HCT116 (cell line): ENCODE results near the gene SHC4. TPM values are rescaled to one million over a fixed set of nuclear protein-coding genes. Genes with fewer than 3 reads are reported as not detected.

Source experiments
- ATAC-seq: fragments of 200-7000 bp; cut with Tn5 transposase; 2 replicates; pipeline ENCODE4 v1.9.1; 2020; ENCODE audit warnings: mild to moderate bottlenecking, moderate library complexity
- BruUV-seq: library from RNA; stranded (reverse); fragments of 400-500 nt; replicated peaks from 2 replicates; lab custom pipeline; 2021; lab: Mats Ljungman, UMichigan
- CTCF ChIA-PET: fragments of 300-600 bp; sonication (Branson Sonifier 250); formaldehyde crosslinking; loops from one replicate; lab custom pipeline; 2021; ENCODE audit warnings: antibody characterized with exemption; lab: Charles Lee
- POLR2A ChIA-PET: fragments of 300-600, 350-600 bp; sonication (Branson Sonifier 250); formaldehyde crosslinking; loops from one replicate; lab custom pipeline; 2021; ENCODE audit warnings: antibody characterized with exemption; lab: Charles Lee
- RAD21 ChIA-PET, 2 experiments: fragments of 300-600 bp; sonication (Branson Sonifier 250); formaldehyde crosslinking; loops; one replicate each; lab custom pipeline; 2023; ENCODE audit warnings: low total read pairs in 2 of 2; ENCODE audit not compliant: uncharacterized antibody in 2 of 2, unreplicated experiment in 2 of 2, low non-redundant PET in 1 of 2; lab: Charles Lee
- DNase-seq: peaks from one replicate; pipeline ENCODE4 v3.0.0-alpha.2; 2010; ENCODE audit warnings: low read depth, low spot score
- H2AFZ ChIP-seq: fragments of 200-600 bp; shearing (Covaris generic), sonication (generic); 2 replicates; pipeline ENCODE4 v1.6.1; 2017; ENCODE audit warnings: low read depth, mixed run types, mixed read lengths, antibody characterized with exemption, low read length; ENCODE audit not compliant: poor library complexity, severe bottlenecking
- H3K27ac ChIP-seq: 2 replicates; pipeline ENCODE4 v1.5.1; 2012; ENCODE audit warnings: low read depth, low read length
- H3K27me3 ChIP-seq: fragments of 200-600 bp; sonication (generic); 2 replicates; pipeline ENCODE4 v1.6.1; 2016; ENCODE audit warnings: mixed run types, low read length, mixed read lengths; ENCODE audit not compliant: insufficient read depth
- H3K36me3 ChIP-seq, 2 experiments: fragments of 200-500 bp in 1 of 2; fragments of 200-600 bp in 1 of 2; sonication (Bioruptor generic) in 1 of 2; sonication (generic) in 1 of 2; 2 replicates each; pipeline versions ENCODE4 v1.5.1 to v1.6.1; 2014 to 2016; ENCODE audit warnings: low read length in 2 of 2, inconsistent platforms in 1 of 2, mixed read lengths in 1 of 2, mixed run types in 1 of 2; ENCODE audit not compliant: insufficient read depth in 2 of 2, control insufficient read depth in 1 of 2
- H3K4me1 ChIP-seq, 2 experiments: fragments of 200-600 bp in 1 of 2; sonication (generic) in 1 of 2; 2 replicates each; pipeline versions ENCODE4 v1.5.1 to v1.6.1; 2012 to 2017; ENCODE audit warnings: low read length in 2 of 2, inconsistent platforms in 1 of 2, mild to moderate bottlenecking in 1 of 2, mixed read lengths in 1 of 2, mixed run types in 1 of 2, moderate library complexity in 1 of 2; ENCODE audit not compliant: insufficient read depth in 2 of 2, control insufficient read depth in 1 of 2
- H3K4me2 ChIP-seq: fragments of 200-600 bp; sonication (generic); 2 replicates; pipeline ENCODE4 v1.6.1; 2017; ENCODE audit warnings: mixed run types, low read length, mixed read lengths
- H3K4me3 ChIP-seq, 2 experiments: fragments of 200-600 bp in 1 of 2; sonication (generic) in 1 of 2; replicated peaks in 1 of 2; 2 replicates each; pipeline ENCODE4 v1.5.1; 2011 to 2016; ENCODE audit warnings: low read length in 2 of 2, control low read depth in 1 of 2, low read depth in 1 of 2, mild to moderate bottlenecking in 1 of 2, mixed read lengths in 1 of 2, mixed run types in 1 of 2
- H3K79me2 ChIP-seq: fragments of 200-600 bp; sonication (generic); 2 replicates; pipeline ENCODE4 v1.6.1; 2017; ENCODE audit warnings: mild to moderate bottlenecking, mixed run types, low read length, moderate library complexity, mixed read lengths; ENCODE audit not compliant: insufficient read depth
- H3K9ac ChIP-seq: fragments of 200-600 bp; sonication (generic); 2 replicates; pipeline ENCODE4 v1.6.1; 2016; ENCODE audit warnings: low read length, mixed read lengths
- H3K9me2 ChIP-seq: fragments of 200-600 bp; sonication (generic), shearing (Covaris generic); 2 replicates; pipeline ENCODE4 v1.6.1; 2017; ENCODE audit warnings: mixed run types, mild to moderate bottlenecking, moderate library complexity; ENCODE audit not compliant: insufficient read depth
- H3K9me3 ChIP-seq, 2 experiments: fragments of 200-500 bp in 1 of 2; fragments of 200-600 bp in 1 of 2; sonication (Bioruptor generic) in 1 of 2; sonication (generic) in 1 of 2; 2 replicates each; pipeline ENCODE4 v1.6.1; 2014 to 2017; ENCODE audit warnings: low read length in 2 of 2, mixed read lengths in 2 of 2, inconsistent platforms in 1 of 2, low read depth in 1 of 2, mild to moderate bottlenecking in 1 of 2, mixed run types in 1 of 2, moderate library complexity in 1 of 2; ENCODE audit not compliant: control insufficient read depth in 1 of 2, insufficient read depth in 1 of 2
- H4K20me1 ChIP-seq: fragments of 200-600 bp; sonication (generic), shearing (Covaris generic); 2 replicates; pipeline ENCODE4 v1.6.1; 2017; ENCODE audit warnings: mixed run types, mild to moderate bottlenecking, moderate library complexity; ENCODE audit not compliant: insufficient read depth
- ATF3 ChIP-seq: IDR thresholded peaks from 2 replicates; pipeline ENCODE4 v1.6.1; 2012
- CBX3 ChIP-seq: IDR thresholded peaks from 2 replicates; pipeline ENCODE4 v1.6.1; 2012; ENCODE audit warnings: low read depth
- JUND ChIP-seq: IDR thresholded peaks from 2 replicates; pipeline ENCODE4 v1.6.1; 2012
- MAX ChIP-seq: IDR thresholded peaks from 2 replicates; pipeline ENCODE4 v1.6.1; 2012
- POLR2A ChIP-seq: IDR thresholded peaks from 2 replicates; pipeline ENCODE4 v1.7.0; 2011; ENCODE audit warnings: borderline replicate concordance; ENCODE audit not compliant: insufficient read depth, insufficient read length; ENCODE audit errors: extremely low read depth
- REST ChIP-seq: IDR thresholded peaks from 2 replicates; pipeline ENCODE4 v1.6.1; 2012; ENCODE audit warnings: low read depth
- SIN3A ChIP-seq: IDR thresholded peaks from 2 replicates; pipeline ENCODE4 v1.6.1; 2012; ENCODE audit warnings: low read depth
- SP1 ChIP-seq: IDR thresholded peaks from 2 replicates; pipeline ENCODE4 v1.6.1; 2012; ENCODE audit warnings: low read depth
- intact Hi-C: fragments of 100-400 bp; cut with micrococcal nuclease; formaldehyde crosslinking; loops from 2 replicates; pipeline ENCODE4 v1.10.0; 2022
- total RNA-seq: library from RNA; stranded (reverse); gene quantifications from one replicate; pipeline ENCODE4 v1.2.1, GENCODE V29; 2021; ENCODE audit not compliant: unreplicated experiment

The SHC4 gene
- total RNA-seq, 1 experiment from 2014 or later = 0.44 TPM

- Histone ChIP-seq H3K4me2 (no peak overlapping the region), H3K27me3 (no peaks in the 10 kb centered on the region), H3K4me3 (no peak overlapping the region), H3K9ac (no peak overlapping the region), H2AFZ (no peak overlapping the region), H3K4me1 (no peaks in the 10 kb centered on the region), H3K36me3 (no peaks in the 10 kb centered on the region), H3K27ac (no peak overlapping the region), H4K20me1 (no peaks in the 10 kb centered on the region), H3K9me2 (no peaks in the 10 kb centered on the region), H3K9me3 (no peaks in the 10 kb centered on the region), H3K79me2 (no peaks in the 10 kb centered on the region)
- no peak for TF ChIP-seq SP1
- TF ChIP-seq POLR2A = no peak
- no peak for TF ChIP-seq ATF3
- no peak for TF ChIP-seq REST
- no peak for TF ChIP-seq CBX3
- no peak for TF ChIP-seq SIN3A
- TF ChIP-seq MAX = no peak
- TF ChIP-seq JUND = no peak
- intact Hi-C loops = no loop called here
- no peak for DNase-seq
- ATAC-seq = no peak
- ChIA-PET POLR2A (interaction anchor here (1.6 kb wide), 1 partner anchor 11 kb away, joined by 4 read pairs; no protein-coding TSS in a partner anchor), RAD21 (no interaction called here), CTCF (interaction anchor here (1.9 to 3.5 kb wide), 2 partner anchors 10 to 11 kb away, joined by 8 to 12 read pairs; no protein-coding TSS in a partner anchor)
- BruUV-seq = TSS peak; percentile 23
Observed at GRCh38 chr15:48986240-48986639, 22.5 kb upstream of the SHC4 start.
